Karpas-422 (cell line): Measurements from ENCODE around the gene BCL11B. TPM values are rescaled to one million over a fixed set of nuclear protein-coding genes. Genes with fewer than 3 reads are reported as not detected.
"Not testable (repeated sequence)": the region's sequence is repeated elsewhere in the genome, so short reads cannot be mapped to it uniquely, and the experiment has no call there.

Experiments
- DNase-seq: peaks from one replicate; pipeline ENCODE4 v3.0.0-alpha.2; 2015
- H2AFZ ChIP-seq: fragments of 200-600 bp; sonication (generic); 2 replicates; pipeline ENCODE4 v1.6.1; 2014; ENCODE audit warnings: antibody characterized with exemption, low read length, mixed read lengths
- H3K27ac ChIP-seq: fragments of 200-600 bp; sonication (generic); 2 replicates; pipeline ENCODE4 v1.5.1; 2014; ENCODE audit warnings: mild to moderate bottlenecking, low read length, moderate library complexity
- H3K27me3 ChIP-seq: fragments of 200-600 bp; sonication (generic); 2 replicates; pipeline ENCODE4 v1.6.1; 2014; ENCODE audit warnings: low read length, mixed read lengths
- H3K36me3 ChIP-seq: fragments of 200-600 bp; sonication (generic); 2 replicates; pipeline ENCODE4 v1.6.1; 2014; ENCODE audit warnings: low read length, mixed read lengths; ENCODE audit not compliant: insufficient read depth
- H3K4me1 ChIP-seq: fragments of 200-600 bp; sonication (generic); 2 replicates; pipeline ENCODE4 v1.6.1; 2014; ENCODE audit warnings: mild to moderate bottlenecking, low read length, mixed read lengths
- H3K4me2 ChIP-seq: fragments of 200-600 bp; sonication (generic); 2 replicates; pipeline ENCODE4 v1.6.1; 2014; ENCODE audit warnings: low read length, low read depth, mild to moderate bottlenecking; ENCODE audit not compliant: poor library complexity, severe bottlenecking
- H3K4me3 ChIP-seq: fragments of 200-600 bp; sonication (generic); 2 replicates; pipeline ENCODE4 v1.5.1; 2014; ENCODE audit warnings: mild to moderate bottlenecking, antibody characterized with exemption, low read length, mixed read lengths
- H3K79me2 ChIP-seq: fragments of 200-600 bp; sonication (generic); 2 replicates; pipeline ENCODE4 v1.6.1; 2014; ENCODE audit warnings: mild to moderate bottlenecking, low read length, mixed read lengths
- H3K9ac ChIP-seq: fragments of 200-600 bp; sonication (generic); 2 replicates; pipeline ENCODE4 v1.6.0; 2014; ENCODE audit warnings: low read length
- H3K9me2 ChIP-seq: fragments of 200-600 bp; sonication (generic), shearing (Covaris generic); replicated peaks from 2 replicates; pipeline ENCODE4 v1.6.0; 2014; ENCODE audit warnings: mild to moderate bottlenecking, low read length, moderate library complexity; ENCODE audit not compliant: insufficient read depth
- H3K9me3 ChIP-seq: fragments of 300-700, 200-600 bp; sonication (generic); 2 replicates; pipeline ENCODE4 v1.6.1; 2014; ENCODE audit warnings: low read length, mixed read lengths
- H4K20me1 ChIP-seq: fragments of 200-600 bp; sonication (generic); 2 replicates; pipeline ENCODE4 v1.6.1; 2014; ENCODE audit warnings: mild to moderate bottlenecking, antibody characterized with exemption, low read length, low read depth; ENCODE audit not compliant: insufficient read depth
- total RNA-seq: library from RNA; depleted of rRNA; stranded (reverse); fragments of >200 nt; shearing (Covaris generic); gene quantifications from 2 replicates; pipeline ENCODE4 v1.2.3, GENCODE V29; 2014; ENCODE audit warnings: low replicate concordance

Gene BCL11B
- total RNA-seq, 1 experiment from 2014 or later, result not detected

- Histone ChIP-seq H3K9me3 (0 out of 2 replicates have a peak, but pooled peaks cover 5% of the 10 kb centered on the region), H3K9me2 (no peaks in the 10 kb centered on the region), H3K4me1 (no peaks in the 10 kb centered on the region), H3K4me3 (no peak overlapping the region), H3K79me2 (no peaks in the 10 kb centered on the region), H2AFZ (no peak overlapping the region), H3K9ac (no peak overlapping the region), H3K27ac (no peak overlapping the region), H3K27me3 (no peaks in the 10 kb centered on the region), H3K36me3 (no peaks in the 10 kb centered on the region), H3K4me2 (no peak overlapping the region), H4K20me1 (no peaks in the 10 kb centered on the region)
- DNase-seq, result no peak
Observed at GRCh38 chr14:99231161-99231849, 40.7 kb downstream of the BCL11B start.

- H3K4me1 ChIP-seq, result no peaks in the 10 kb centered on the region
- no peak overlapping the region for H2AFZ ChIP-seq
- no peaks in the 10 kb centered on the region for H4K20me1 ChIP-seq
- H3K36me3 ChIP-seq, result no peaks in the 10 kb centered on the region
- H3K4me2 ChIP-seq, result no peak overlapping the region
- H3K27me3 ChIP-seq, result no peaks in the 10 kb centered on the region
- H3K27ac ChIP-seq, result no peak overlapping the region
- H3K9me2 ChIP-seq, result no peaks in the 10 kb centered on the region
- no peaks in the 10 kb centered on the region for H3K79me2 ChIP-seq
- H3K9ac ChIP-seq, result no peak overlapping the region
- H3K9me3 ChIP-seq, result 0 out of 2 replicates have a peak, but pooled peaks cover 5% of the 10 kb centered on the region
- no peak overlapping the region for H3K4me3 ChIP-seq
- no peak for DNase-seq
Observed at GRCh38 chr14:99230208-99231151, 41.5 kb downstream of the BCL11B start.

- H3K27me3 ChIP-seq, result no peaks in the 10 kb centered on the region
- no peaks in the 10 kb centered on the region for H4K20me1 ChIP-seq
- H3K4me1 ChIP-seq, result no peaks in the 10 kb centered on the region
- no peak overlapping the region for H3K27ac ChIP-seq
- H3K9me2 ChIP-seq, result no peaks in the 10 kb centered on the region
- no peak for DNase-seq
- no peaks in the 10 kb centered on the region for H3K79me2 ChIP-seq
- no peak overlapping the region for H3K9ac ChIP-seq
- H3K4me3 ChIP-seq, result no peak overlapping the region
- H3K36me3 ChIP-seq, result no peaks in the 10 kb centered on the region
- no peak overlapping the region for H2AFZ ChIP-seq
- H3K9me3 ChIP-seq, result no peaks in the 10 kb centered on the region
- no peak overlapping the region for H3K4me2 ChIP-seq
Observed at GRCh38 chr14:99229654-99230207, 42.3 kb downstream of the BCL11B start.

GRCh38 chr14:99228760-99229159, 43.2 kb downstream of the BCL11B start:
- not testable (repeated sequence) for H3K27ac ChIP-seq, H3K4me1 ChIP-seq

GRCh38 chr14:99226687-99227086, 45.3 kb downstream of the BCL11B start:
- no peaks in the 10 kb centered on the region for H3K36me3 ChIP-seq

More at GRCh38 chr14:99228760-99229159, 43.2 kb downstream of the BCL11B start:
- not testable (repeated sequence) for H2AFZ ChIP-seq, H3K4me2 ChIP-seq, H3K36me3 ChIP-seq, DNase-seq, H4K20me1 ChIP-seq, H3K79me2 ChIP-seq, H3K9me3 ChIP-seq, H3K4me3 ChIP-seq, H3K9ac ChIP-seq, H3K27me3 ChIP-seq, H3K9me2 ChIP-seq

GRCh38 chr14:99225436-99226203, 46.4 kb downstream of the BCL11B start:
- H3K27me3 ChIP-seq, result no peaks in the 10 kb centered on the region
- no peaks in the 10 kb centered on the region for H3K9me2 ChIP-seq
- H3K36me3 ChIP-seq, result no peaks in the 10 kb centered on the region
- H2AFZ ChIP-seq, result no peak overlapping the region
- no peaks in the 10 kb centered on the region for H3K79me2 ChIP-seq
- no peaks in the 10 kb centered on the region for H3K4me1 ChIP-seq
- H3K27ac ChIP-seq, result no peak overlapping the region
- no peaks in the 10 kb centered on the region for H3K9me3 ChIP-seq
- no peak for DNase-seq
- no peak overlapping the region for H3K4me3 ChIP-seq
- no peak overlapping the region for H3K4me2 ChIP-seq
- no peak overlapping the region for H3K9ac ChIP-seq
- no peaks in the 10 kb centered on the region for H4K20me1 ChIP-seq

More at GRCh38 chr14:99226687-99227086, 45.3 kb downstream of the BCL11B start:
- H3K27ac ChIP-seq, result no peak overlapping the region
- no peaks in the 10 kb centered on the region for H3K9me2 ChIP-seq
- no peak overlapping the region for H3K4me2 ChIP-seq
- H3K4me1 ChIP-seq, result no peaks in the 10 kb centered on the region
- H3K27me3 ChIP-seq, result no peaks in the 10 kb centered on the region
- no peak overlapping the region for H3K9ac ChIP-seq
- H3K9me3 ChIP-seq, result no peaks in the 10 kb centered on the region
- H3K79me2 ChIP-seq, result no peaks in the 10 kb centered on the region
- no peak for DNase-seq
- no peak overlapping the region for H3K4me3 ChIP-seq
- H4K20me1 ChIP-seq, result no peaks in the 10 kb centered on the region
- H2AFZ ChIP-seq, result no peak overlapping the region

- H3K4me2 ChIP-seq, result no peak overlapping the region
Observed at GRCh38 chr14:99224948-99225347, 47.0 kb downstream of the BCL11B start.

More at GRCh38 chr14:99224948-99225347, 47.0 kb downstream of the BCL11B start:
- Histone ChIP-seq H3K4me1 (no peaks in the 10 kb centered on the region), H3K27me3 (no peaks in the 10 kb centered on the region), H3K79me2 (no peaks in the 10 kb centered on the region), H2AFZ (no peak overlapping the region), H4K20me1 (no peaks in the 10 kb centered on the region), H3K36me3 (no peaks in the 10 kb centered on the region), H3K4me3 (no peak overlapping the region), H3K9ac (no peak overlapping the region), H3K9me3 (no peaks in the 10 kb centered on the region), H3K9me2 (no peaks in the 10 kb centered on the region), H3K27ac (no peak overlapping the region)
- no peak for DNase-seq
